Epithelial cell of esophagus (primary cell): ENCODE results near the gene GALNTL6.

Experiments
- DNase-seq: peaks from one replicate; pipeline ENCODE4 v3.0.0; 2010; ENCODE audit warnings: low read depth
- H3K4me3 ChIP-seq: 2 replicates; pipeline ENCODE4 v1.5.1; 2011; ENCODE audit warnings: mild to moderate bottlenecking, low read length, control low read depth
- TF ChIP-seq, protein P1 (sequence below): IDR thresholded peaks from 2 replicates; pipeline ENCODE4 v1.5.1; 2011; ENCODE audit warnings: low read depth, mild to moderate bottlenecking, low read length, control low read depth, inconsistent platforms; ENCODE audit not compliant: insufficient read depth; ENCODE audit errors: missing control alignments

The GALNTL6 gene

DNA sequence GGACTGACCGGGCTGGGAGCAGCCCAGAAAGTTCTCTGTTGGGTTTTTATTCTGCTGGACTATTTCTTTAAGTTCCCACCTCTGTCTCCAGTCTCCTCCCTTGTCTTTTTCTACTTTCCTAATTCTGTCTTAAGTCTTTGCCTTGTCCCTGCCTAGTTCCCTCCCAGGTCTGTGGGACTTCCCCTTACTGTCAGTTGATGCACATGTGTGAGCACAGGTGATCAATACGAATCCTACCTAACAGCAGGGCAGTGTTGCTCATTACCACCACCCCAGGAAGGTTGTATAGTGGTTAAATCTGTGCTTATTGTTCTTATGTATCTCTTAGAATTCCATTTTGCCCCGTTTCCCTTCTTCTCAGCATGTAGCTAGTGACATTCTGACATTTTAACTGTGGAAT is 62.1 kb downstream of the GALNTL6 start:
- TF ChIP-seq, protein P1, sequence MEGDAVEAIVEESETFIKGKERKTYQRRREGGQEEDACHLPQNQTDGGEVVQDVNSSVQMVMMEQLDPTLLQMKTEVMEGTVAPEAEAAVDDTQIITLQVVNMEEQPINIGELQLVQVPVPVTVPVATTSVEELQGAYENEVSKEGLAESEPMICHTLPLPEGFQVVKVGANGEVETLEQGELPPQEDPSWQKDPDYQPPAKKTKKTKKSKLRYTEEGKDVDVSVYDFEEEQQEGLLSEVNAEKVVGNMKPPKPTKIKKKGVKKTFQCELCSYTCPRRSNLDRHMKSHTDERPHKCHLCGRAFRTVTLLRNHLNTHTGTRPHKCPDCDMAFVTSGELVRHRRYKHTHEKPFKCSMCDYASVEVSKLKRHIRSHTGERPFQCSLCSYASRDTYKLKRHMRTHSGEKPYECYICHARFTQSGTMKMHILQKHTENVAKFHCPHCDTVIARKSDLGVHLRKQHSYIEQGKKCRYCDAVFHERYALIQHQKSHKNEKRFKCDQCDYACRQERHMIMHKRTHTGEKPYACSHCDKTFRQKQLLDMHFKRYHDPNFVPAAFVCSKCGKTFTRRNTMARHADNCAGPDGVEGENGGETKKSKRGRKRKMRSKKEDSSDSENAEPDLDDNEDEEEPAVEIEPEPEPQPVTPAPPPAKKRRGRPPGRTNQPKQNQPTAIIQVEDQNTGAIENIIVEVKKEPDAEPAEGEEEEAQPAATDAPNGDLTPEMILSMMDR, result no peak
- no peak overlapping the region for H3K4me3 ChIP-seq
- DNase-seq, result no peak

DNA sequence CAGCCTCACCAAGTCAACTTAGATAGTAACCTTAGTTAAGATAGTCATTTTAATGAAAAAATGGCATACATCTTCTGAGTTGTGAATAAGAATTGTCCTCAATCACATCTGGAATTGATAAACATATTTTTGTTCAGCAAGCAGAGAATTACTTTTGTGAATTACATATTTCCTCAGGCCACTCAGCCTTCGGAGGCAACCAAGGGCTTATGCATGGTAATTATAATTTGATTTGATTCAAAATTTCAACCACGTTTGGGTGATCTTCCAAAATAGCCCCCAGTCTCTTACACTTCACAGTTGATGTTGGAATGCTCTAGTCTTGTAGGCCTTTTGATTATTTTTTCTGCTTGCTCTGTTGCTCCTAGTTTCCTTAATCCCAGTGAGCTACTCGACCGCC is 63.4 kb downstream of the GALNTL6 start:
- no peak for DNase-seq
- TF ChIP-seq, protein P1, result no peak
- H3K4me3 ChIP-seq, result no peak overlapping the region

DNA sequence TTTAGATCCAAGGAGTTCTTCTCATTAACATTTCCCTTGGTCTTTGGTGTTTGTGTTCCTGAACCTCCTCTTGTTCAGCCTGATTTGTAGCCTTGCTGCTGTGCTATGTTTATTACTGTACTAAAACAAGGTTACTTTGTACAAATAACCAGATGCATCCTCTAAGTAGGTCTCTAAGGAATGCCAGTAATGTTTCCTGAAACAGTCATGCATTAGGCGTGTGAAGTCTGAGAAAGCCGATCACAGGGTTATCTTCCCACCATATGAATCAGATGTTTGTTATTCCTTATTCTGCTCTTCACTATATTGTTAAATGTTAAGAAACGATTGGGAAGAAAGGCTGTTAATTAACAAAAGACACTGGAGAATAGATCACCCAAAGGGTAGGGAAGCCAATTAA is 66.9 kb downstream of the GALNTL6 start:
- peak; percentile 48 for DNase-seq

DNA sequence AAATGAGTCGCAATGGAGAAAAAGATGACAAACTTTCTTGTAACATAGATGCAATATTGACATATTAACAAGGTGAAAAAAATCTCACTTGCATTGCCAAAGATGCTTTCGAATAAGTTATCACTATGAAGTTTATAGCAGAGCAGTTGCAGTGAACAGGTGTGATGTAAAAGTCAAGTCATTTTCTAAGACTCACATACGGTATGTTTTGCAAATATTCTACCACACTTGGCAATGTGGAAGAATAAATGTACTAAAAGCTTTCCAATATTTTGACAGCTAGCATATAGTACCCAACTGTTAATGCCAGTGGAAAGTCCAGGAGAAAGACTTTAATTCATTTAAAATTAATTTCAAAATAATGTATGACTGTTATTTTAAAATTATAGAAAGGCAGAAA is 76.5 kb downstream of the GALNTL6 start:
- no peak overlapping the region for H3K4me3 ChIP-seq
- no peak for DNase-seq
- TF ChIP-seq, protein P1, result no peak

More for the DNA sequence above, 66.9 kb downstream of the GALNTL6 start:
- no peak overlapping the region for H3K4me3 ChIP-seq
- TF ChIP-seq, protein P1, result no peak

DNA sequence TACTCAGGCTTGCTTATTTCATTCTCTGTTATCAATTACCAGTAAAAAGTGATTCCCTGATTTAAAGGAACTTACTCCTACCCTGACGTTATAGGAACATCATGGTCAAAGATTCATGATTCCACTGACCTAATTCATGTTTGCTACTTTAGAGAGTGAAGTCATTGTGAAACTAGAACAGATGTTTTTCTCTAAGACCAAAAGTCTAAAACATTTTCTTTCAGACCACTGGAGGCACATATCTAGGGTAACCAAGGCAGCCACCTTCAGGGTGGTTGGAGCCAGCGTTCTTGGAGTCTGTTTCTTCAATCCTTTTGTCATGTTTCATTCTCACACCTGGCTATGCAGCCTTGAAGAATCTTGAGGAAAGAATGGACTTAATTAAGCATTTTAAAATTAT is 77.8 kb downstream of the GALNTL6 start:
- TF ChIP-seq, protein P1, result no peak
- no peak for DNase-seq
- no peak overlapping the region for H3K4me3 ChIP-seq

DNA sequence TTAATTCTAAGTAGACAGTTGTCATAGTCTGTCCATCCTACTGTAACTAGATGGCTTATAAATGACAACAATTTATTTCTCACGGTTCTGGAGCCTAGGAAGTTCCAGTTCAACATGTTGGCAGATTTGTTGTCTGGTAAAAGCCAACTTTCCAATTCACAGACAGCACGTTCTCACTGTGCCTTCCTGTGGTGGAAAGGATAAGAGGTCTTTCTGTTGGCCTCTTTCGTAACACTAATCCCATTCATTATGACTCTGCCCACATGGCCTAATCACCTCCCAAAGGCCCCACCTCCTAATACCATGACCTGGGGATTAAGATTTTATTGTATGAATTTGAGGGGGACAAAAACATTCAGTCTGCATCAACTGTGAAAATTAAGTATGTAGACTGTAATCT is 83.2 kb downstream of the GALNTL6 start:
- TF ChIP-seq, protein P1, result no peak
- DNase-seq, result no peak
- H3K4me3 ChIP-seq, result no peak overlapping the region

DNA sequence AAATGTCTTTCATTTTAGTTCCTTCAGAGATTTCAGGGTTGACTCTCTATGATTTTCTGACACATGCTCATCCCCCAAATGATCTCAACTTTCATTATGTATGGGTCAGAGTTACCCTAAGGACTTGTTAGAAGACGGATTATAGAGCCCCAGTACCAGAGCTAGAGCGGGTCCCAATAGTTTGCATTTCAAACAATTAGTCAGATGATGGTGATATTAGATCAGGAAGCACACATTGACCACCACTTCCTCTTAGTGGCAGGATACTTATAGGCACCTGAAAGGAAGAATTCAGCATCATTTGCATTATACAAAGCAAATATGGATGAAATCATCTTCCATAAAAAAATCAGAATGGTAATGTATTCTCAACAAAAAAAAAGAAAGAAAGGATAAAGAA is 106.1 kb downstream of the GALNTL6 start:
- TF ChIP-seq, protein P1, result no peak
- no peak overlapping the region for H3K4me3 ChIP-seq
- no peak for DNase-seq
